B cell (primary cell): ENCODE data around the gene PTPN1. TPM values are rescaled to one million over a fixed set of nuclear protein-coding genes. Genes with fewer than 3 reads are reported as not detected.

Experiments
- ATAC-seq: fragments of 200-7000 bp; cut with Tn5 transposase; one replicate; pipeline ENCODE4 v1.10.0; 2021; ENCODE audit warnings: low read depth, mild to moderate bottlenecking, moderate number of reproducible peaks, moderate library complexity
- CTCF ChIA-PET: fragments of 350-600 bp; sonication (Branson Sonifier 250); formaldehyde crosslinking; loops from one replicate; lab custom pipeline; 2021; ENCODE audit warnings: antibody characterized with exemption, inconsistent platforms; lab: Charles Lee
- POLR2A ChIA-PET: fragments of 350-600 bp; sonication (Branson Sonifier 250); formaldehyde crosslinking; loops from one replicate; lab custom pipeline; 2021; ENCODE audit warnings: antibody characterized with exemption; lab: Charles Lee
- DNase-seq: peaks from one replicate; pipeline ENCODE4 v3.0.0; 2013
- H2AFZ ChIP-seq: 2 replicates; pipeline ENCODE4 v1.6.1; 2012; ENCODE audit warnings: mild to moderate bottlenecking, low read depth, low read length; ENCODE audit not compliant: insufficient read depth, poor library complexity, severe bottlenecking
- H3K27ac ChIP-seq, 2 donors: 1 replicate in 1 of 2; 2 replicates in 1 of 2; pipeline ENCODE4 v1.5.1; 2012 to 2013; ENCODE audit warnings: low read length in 2 of 2, mild to moderate bottlenecking in 2 of 2, moderate library complexity in 1 of 2
- H3K27me3 ChIP-seq, 4 experiments: fragments of 200-600 bp in 1 of 4; sonication (generic) in 1 of 4; replicated peaks in 1 of 4; 1 replicate in 2 of 4; 2 replicates in 2 of 4; pipeline versions ENCODE4 v1.6.1 to v1.7.0; 2013 to 2016; ENCODE audit warnings: low read length in 3 of 4, mild to moderate bottlenecking in 2 of 4, mixed read lengths in 1 of 4, moderate library complexity in 1 of 4; ENCODE audit not compliant: insufficient read depth in 4 of 4, control insufficient read depth in 3 of 4; ENCODE audit errors: control extremely low read depth in 1 of 4
- H3K36me3 ChIP-seq, 2 experiments: replicated peaks in 1 of 2; 1 replicate in 1 of 2; 2 replicates in 1 of 2; pipeline versions ENCODE4 v1.6.1 to v1.7.1; 2013; ENCODE audit warnings: low read length in 1 of 2; ENCODE audit not compliant: insufficient read depth in 2 of 2, control insufficient read depth in 1 of 2; ENCODE audit errors: control extremely low read depth in 1 of 2, extremely low read depth in 1 of 2
- H3K4me1 ChIP-seq, 2 donors: fragments of 200-600 bp in 1 of 2; sonication (generic) in 1 of 2; 1 replicate in 1 of 2; 2 replicates in 1 of 2; pipeline versions ENCODE4 v1.5.1 to v1.6.1; 2013 to 2017; ENCODE audit warnings: low read length in 2 of 2; ENCODE audit not compliant: control insufficient read depth in 2 of 2, insufficient read depth in 2 of 2
- H3K4me2 ChIP-seq: replicated peaks from 2 replicates; pipeline ENCODE3; 2012; ENCODE audit warnings: mild to moderate bottlenecking, low read depth, low read length; ENCODE audit not compliant: poor library complexity, severe bottlenecking
- H3K4me3 ChIP-seq, 5 experiments: fragments of 200-600 bp in 1 of 5; sonication (generic) in 1 of 5; 1 replicate in 3 of 5; 2 replicates in 2 of 5; pipeline versions ENCODE4 v1.5.1 to v1.7.0; 2011 to 2016; ENCODE audit warnings: low read length in 4 of 5, mild to moderate bottlenecking in 4 of 5, low read depth in 2 of 5, control low read depth in 1 of 5, moderate library complexity in 1 of 5; ENCODE audit not compliant: insufficient read depth in 1 of 5; ENCODE audit errors: control extremely low read depth in 1 of 5, extremely low read depth in 1 of 5
- H3K79me2 ChIP-seq: fragments of 200-600 bp; sonication (generic); one replicate; pipeline ENCODE4 v1.6.0; 2016; ENCODE audit warnings: low read length; ENCODE audit not compliant: control insufficient read depth, insufficient read depth
- H3K9ac ChIP-seq: fragments of 200-600 bp; sonication (generic); 2 replicates; pipeline ENCODE4 v1.6.1; 2017; ENCODE audit warnings: mild to moderate bottlenecking, low read length, moderate library complexity
- H3K9me3 ChIP-seq, 3 donors: one replicate each; pipeline versions ENCODE4 v1.6.1 to v1.7.1; 2013; ENCODE audit warnings: low read length in 2 of 3; ENCODE audit not compliant: control insufficient read depth in 2 of 3, insufficient read depth in 1 of 3; ENCODE audit errors: control extremely low read depth in 1 of 3
- H4K20me1 ChIP-seq: 2 replicates; pipeline ENCODE4 v1.6.0; 2012; ENCODE audit warnings: mild to moderate bottlenecking, low read length; ENCODE audit not compliant: insufficient read depth, control insufficient read depth, poor library complexity, severe bottlenecking
- H3K27ac Mint-ChIP-seq: one replicate; pipeline ENCODE4 v1.8.0; 2021; ENCODE audit warnings: mixed read lengths
- H3K27me3 Mint-ChIP-seq: one replicate; pipeline ENCODE4 v1.8.0; 2021; ENCODE audit warnings: mixed read lengths
- H3K4me1 Mint-ChIP-seq: one replicate; pipeline ENCODE4 v1.8.0; 2021; ENCODE audit warnings: mixed read lengths
- H3K4me3 Mint-ChIP-seq: one replicate; pipeline ENCODE4 v1.8.0; 2021; ENCODE audit warnings: mixed read lengths
- H3K9me3 Mint-ChIP-seq: one replicate; pipeline ENCODE4 v1.8.0; 2022; ENCODE audit warnings: mixed read lengths; ENCODE audit not compliant: insufficient read depth
- EZH2 ChIP-seq: IDR thresholded peaks from 2 replicates; pipeline ENCODE4 v1.6.1; 2012; ENCODE audit warnings: borderline replicate concordance, low read depth, mild to moderate bottlenecking, moderate library complexity, low read length; ENCODE audit not compliant: insufficient read depth, poor library complexity, severe bottlenecking
- WGBS: methylation state at CpG from one replicate; pipeline ENCODE4 v1.1.5; 2013; ENCODE audit warnings: missing lambda C conversion rate; ENCODE audit not compliant: insufficient coverage; 5-methylcytosine and 5-hydroxymethylcytosine counted together
- intact Hi-C: fragments of 100-400 bp; cut with micrococcal nuclease; formaldehyde crosslinking; loops from one replicate; pipeline ENCODE4 v1.10.0; 2022
- polyA plus RNA-seq: library from polyadenylated mRNA; depleted of rRNA; stranded (reverse); fragments of >200 nt; gene quantifications from 2 replicates; pipeline ENCODE4 v1.2.3, GENCODE V29; 2012
- total RNA-seq, 2 donors: library from RNA; stranded (reverse); fragments of 120-200 nt in 1 of 2; gene quantifications; 1 replicate in 1 of 2; 2 replicates in 1 of 2; pipeline versions ENCODE4 v1.2.3 to v1.2.4, GENCODE V29; 2013 to 2022
- TF ChIP-seq, protein P1 (sequence below): fragments of 200-600 bp; IDR thresholded peaks from one replicate; pipeline ENCODE4 v1.8.0; 2022; ENCODE audit warnings: antibody characterized with exemption, mild to moderate bottlenecking

Gene PTPN1
- total and polyA plus RNA-seq, 2 donors (not counting 1 experiment from before 2014, with no cell fraction given): 77.4 to 134 TPM

- Histone ChIP-seq H4K20me1 (no peaks in the 10 kb centered on the region), H3K27me3 (peaks cover 0 to 2% (median 0%) of the 10 kb centered on the region in 4 experiments), H3K4me3 (no peak overlapping the region), H3K79me2 (no peaks in the 10 kb centered on the region), H3K9me3 (no peaks in the 10 kb centered on the region), H2AFZ (no peak overlapping the region), H3K9ac (no peak overlapping the region), H3K27ac (no peak overlapping the region), H3K4me1 (peaks cover 0 to 7% of the 10 kb centered on the region in 2 donors), H3K4me2 (no peak overlapping the region), H3K36me3 (no peaks in the 10 kb centered on the region)
- Mint-ChIP-seq H3K4me3 (no peak overlapping the region), H3K9me3 (no peaks in the 10 kb centered on the region), H3K27me3 (no peaks in the 10 kb centered on the region), H3K27ac (no peak overlapping the region), H3K4me1 (peaks cover 28% of the 10 kb centered on the region)
- no peak for ATAC-seq
- POLR2A ChIA-PET: no interaction called here
- intact Hi-C loops: no loop called here
- 100% methylated on average over 1 of the region's 6 CpGs for WGBS
- no peak for DNase-seq
- CTCF ChIA-PET: interaction anchor here (1.4 to 2.1 kb wide), 2 partner anchors 8 to 81 kb away, joined by 3 to 8 read pairs; no protein-coding TSS in a partner anchor
- no peak for TF ChIP-seq EZH2
- TF ChIP-seq, protein P1, sequence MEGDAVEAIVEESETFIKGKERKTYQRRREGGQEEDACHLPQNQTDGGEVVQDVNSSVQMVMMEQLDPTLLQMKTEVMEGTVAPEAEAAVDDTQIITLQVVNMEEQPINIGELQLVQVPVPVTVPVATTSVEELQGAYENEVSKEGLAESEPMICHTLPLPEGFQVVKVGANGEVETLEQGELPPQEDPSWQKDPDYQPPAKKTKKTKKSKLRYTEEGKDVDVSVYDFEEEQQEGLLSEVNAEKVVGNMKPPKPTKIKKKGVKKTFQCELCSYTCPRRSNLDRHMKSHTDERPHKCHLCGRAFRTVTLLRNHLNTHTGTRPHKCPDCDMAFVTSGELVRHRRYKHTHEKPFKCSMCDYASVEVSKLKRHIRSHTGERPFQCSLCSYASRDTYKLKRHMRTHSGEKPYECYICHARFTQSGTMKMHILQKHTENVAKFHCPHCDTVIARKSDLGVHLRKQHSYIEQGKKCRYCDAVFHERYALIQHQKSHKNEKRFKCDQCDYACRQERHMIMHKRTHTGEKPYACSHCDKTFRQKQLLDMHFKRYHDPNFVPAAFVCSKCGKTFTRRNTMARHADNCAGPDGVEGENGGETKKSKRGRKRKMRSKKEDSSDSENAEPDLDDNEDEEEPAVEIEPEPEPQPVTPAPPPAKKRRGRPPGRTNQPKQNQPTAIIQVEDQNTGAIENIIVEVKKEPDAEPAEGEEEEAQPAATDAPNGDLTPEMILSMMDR: no peak
These were observed 15.8 kb upstream of the PTPN1 start for GRCh38 chr20:50494428-50494827.

GRCh38 chr20:50496773-50497385, 13.3 kb upstream of the PTPN1 start:
- no peak for DNase-seq
- H3K9me3 Mint-ChIP-seq: no peaks in the 10 kb centered on the region
- Histone ChIP-seq H3K4me1 (peaks cover 0 to 11% of the 10 kb centered on the region in 2 donors), H4K20me1 (no peaks in the 10 kb centered on the region), H3K9ac (no peak overlapping the region), H3K4me3 (no peak overlapping the region), H3K27me3 (no peaks in the 10 kb centered on the region), H3K36me3 (no peaks in the 10 kb centered on the region), H3K27ac (no peak overlapping the region), H3K4me2 (no peak overlapping the region), H3K79me2 (no peaks in the 10 kb centered on the region), H3K9me3 (no peaks in the 10 kb centered on the region), H2AFZ (no peak overlapping the region)
- H3K27ac Mint-ChIP-seq: peak overlapping the region; percentile 42
- ChIA-PET CTCF (interaction anchor here (0.7 to 10.5 kb wide), 4 partner anchors 12 to 73 kb away, joined by 3 to 292 read pairs (median 6); no protein-coding TSS in a partner anchor), POLR2A (interaction anchor here (0.7 kb wide), 2 partner anchors 26 to 1061 kb away, joined by 4 to 6 read pairs; no protein-coding TSS in a partner anchor)
- TF ChIP-seq, protein P1: no peak
- TF ChIP-seq EZH2: no peak
- no CpG with 5 or more reads among the region's 5 CpGs for WGBS
- intact Hi-C loops: no loop called here
- ATAC-seq: no peak
- no peaks in the 10 kb centered on the region for H3K27me3 Mint-ChIP-seq
- H3K4me3 Mint-ChIP-seq: no peak overlapping the region
- peaks cover 40% of the 10 kb centered on the region for H3K4me1 Mint-ChIP-seq
